Endothelial cell of umbilical vein (primary cell): ENCODE results near the gene TPPP2. TPM values are rescaled to one million over a fixed set of nuclear protein-coding genes. Genes with fewer than 3 reads are reported as not detected.

Experiments
- BruUV-seq: library from RNA; stranded (reverse); fragments of 400-500 nt; replicated peaks from 2 replicates; lab custom pipeline; 2021; lab: Mats Ljungman, UMichigan
- CTCF ChIA-PET: fragments of 300-600, 350-600 bp; sonication (Branson Sonifier 250); formaldehyde crosslinking; loops from one replicate; lab custom pipeline; 2021; ENCODE audit warnings: antibody characterized with exemption, inconsistent platforms; lab: Charles Lee
- POLR2A ChIA-PET: fragments of 300-600, 350-600 bp; sonication (Branson Sonifier 250); formaldehyde crosslinking; loops from one replicate; lab custom pipeline; 2021; ENCODE audit warnings: antibody characterized with exemption, inconsistent platforms; lab: Charles Lee
- DNase-seq: peaks from one replicate; pipeline ENCODE4 v3.0.0-alpha.2; 2011; ENCODE audit warnings: low read depth, low spot score
- FAIRE-seq: peaks from 2 replicates; lab custom pipeline; 2011; peaks lifted over from hg19 to GRCh38; lab: Jason Lieb, UNC
- H2AFZ ChIP-seq: 2 replicates; pipeline ENCODE4 v1.6.0; 2012; ENCODE audit warnings: low read depth, low read length, control low read depth, inconsistent platforms
- H3K27ac ChIP-seq: 2 replicates; pipeline ENCODE4 v1.5.1; 2011; ENCODE audit warnings: low read depth, mild to moderate bottlenecking, control low read depth, low read length, moderate library complexity; ENCODE audit not compliant: insufficient read depth
- H3K27me3 ChIP-seq, 2 experiments: 2 replicates each; pipeline versions ENCODE4 v1.6.0 to v1.6.1; 2011; ENCODE audit warnings: low read length in 2 of 2, mixed read lengths in 1 of 2; ENCODE audit not compliant: control insufficient read depth in 2 of 2, insufficient read depth in 2 of 2
- H3K36me3 ChIP-seq, 2 experiments: 2 replicates in 1 of 2; 3 replicates in 1 of 2; pipeline ENCODE4 v1.5.1; 2011; ENCODE audit warnings: low read length in 2 of 2, mild to moderate bottlenecking in 1 of 2, moderate library complexity in 1 of 2; ENCODE audit not compliant: control insufficient read depth in 2 of 2, insufficient read depth in 2 of 2; ENCODE audit errors: extremely low read depth in 1 of 2
- H3K4me1 ChIP-seq: 3 replicates; pipeline ENCODE4 v1.5.1; 2011; ENCODE audit warnings: mild to moderate bottlenecking, low read length; ENCODE audit not compliant: control insufficient read depth, insufficient read depth; ENCODE audit errors: extremely low read depth
- H3K4me2 ChIP-seq: 2 replicates; pipeline ENCODE4 v1.6.1; 2011; ENCODE audit warnings: low read length, control low read depth, mixed read lengths; ENCODE audit not compliant: insufficient read depth
- H3K4me3 ChIP-seq, 3 experiments: fragments of 200-600 bp in 1 of 3; sonication (generic), shearing (Covaris generic) in 1 of 3; replicated peaks in 1 of 3; 2 replicates each; pipeline ENCODE4 v1.5.1; 2011 to 2016; ENCODE audit warnings: control low read depth in 3 of 3, low read length in 3 of 3, mild to moderate bottlenecking in 2 of 3, inconsistent platforms in 1 of 3, low read depth in 1 of 3, moderate library complexity in 1 of 3; ENCODE audit not compliant: insufficient read depth in 1 of 3
- H3K79me2 ChIP-seq: 2 replicates; pipeline ENCODE4 v1.6.0; 2012; ENCODE audit warnings: low read length, inconsistent platforms; ENCODE audit not compliant: control insufficient read depth, insufficient read depth
- H3K9ac ChIP-seq: replicated peaks from 2 replicates; pipeline ENCODE3; 2011; ENCODE audit warnings: low read length, control low read depth; ENCODE audit not compliant: insufficient read depth; ENCODE audit errors: extremely low read depth
- H3K9me1 ChIP-seq: replicated peaks from 3 replicates; pipeline ENCODE4 v1.6.0; 2011; ENCODE audit warnings: mild to moderate bottlenecking, low read length; ENCODE audit not compliant: control insufficient read depth, insufficient read depth; ENCODE audit errors: extremely low read depth
- H3K9me3 ChIP-seq: replicated peaks from 2 replicates; pipeline ENCODE4 v1.5.1; 2012; ENCODE audit warnings: low read length, inconsistent platforms; ENCODE audit not compliant: control insufficient read depth, insufficient read depth
- H4K20me1 ChIP-seq: replicated peaks from 2 replicates; pipeline ENCODE3; 2011; ENCODE audit warnings: mild to moderate bottlenecking, low read length; ENCODE audit not compliant: control insufficient read depth, insufficient read depth; ENCODE audit errors: extremely low read depth
- CTCF ChIP-seq, 2 donors: IDR thresholded peaks; 1 replicate in 1 of 2; 2 replicates in 1 of 2; pipeline ENCODE4 v1.5.1; 2011; ENCODE audit warnings: low read length in 2 of 2, mild to moderate bottlenecking in 2 of 2, moderate library complexity in 2 of 2, control low read depth in 1 of 2, inconsistent platforms in 1 of 2, low read depth in 1 of 2; ENCODE audit not compliant: insufficient read depth in 1 of 2; ENCODE audit errors: extremely low read depth in 1 of 2
- EZH2 ChIP-seq: IDR thresholded peaks from 2 replicates; pipeline ENCODE4 v1.6.1; 2012; ENCODE audit warnings: borderline replicate concordance, low read depth, mild to moderate bottlenecking, moderate library complexity, low read length, inconsistent platforms; ENCODE audit not compliant: severe bottlenecking
- FOS ChIP-seq: IDR thresholded peaks from 2 replicates; pipeline ENCODE4 v1.6.1; 2011; ENCODE audit warnings: mild to moderate bottlenecking, low read length, moderate library complexity, borderline replicate concordance; ENCODE audit not compliant: insufficient read depth
- GATA2 ChIP-seq: IDR thresholded peaks from 2 replicates; pipeline ENCODE4 v1.7.0; 2011; ENCODE audit warnings: low read depth, mild to moderate bottlenecking, moderate library complexity, mixed read lengths, low read length; ENCODE audit not compliant: insufficient read length, insufficient read depth
- JUN ChIP-seq: IDR thresholded peaks from 2 replicates; pipeline ENCODE4 v1.6.1; 2011; ENCODE audit warnings: borderline replicate concordance, low read depth; ENCODE audit not compliant: insufficient read length, insufficient read depth
- MAX ChIP-seq: IDR thresholded peaks from 2 replicates; pipeline ENCODE4 v1.6.1; 2011; ENCODE audit not compliant: insufficient read depth, insufficient read length
- MYC ChIP-seq: IDR thresholded peaks from one replicate; pipeline ENCODE4 v1.6.1; 2011; ENCODE audit warnings: mild to moderate bottlenecking, low read depth, low read length
- POLR2A ChIP-seq: IDR thresholded peaks from 2 replicates; pipeline ENCODE4 v1.6.1; 2012; ENCODE audit warnings: low read depth, mild to moderate bottlenecking, control low read depth, low read length
- POLR2AphosphoS5 ChIP-seq: IDR thresholded peaks from 2 replicates; pipeline ENCODE4 v1.6.1; 2012; ENCODE audit warnings: low read depth, mild to moderate bottlenecking, control low read depth, low read length, moderate library complexity; ENCODE audit not compliant: insufficient read depth
- dilution Hi-C: fragments of 300-500 bp; cut with MboI; formaldehyde crosslinking; loops from one replicate; pipeline ENCODE4 v1.15.0; 2019; ENCODE audit warnings: low sequenced_read_pairs; ENCODE audit not compliant: extremely low pct_ligation_motif_present
- intact Hi-C: fragments of 100-400 bp; cut with micrococcal nuclease; formaldehyde crosslinking; loops from one replicate; pipeline ENCODE4 v1.10.0; 2022
- polyA plus RNA-seq, 4 experiments: library from polyadenylated mRNA; depleted of rRNA in 3 of 4; stranded (reverse) in 3 of 4; unstranded in 1 of 4; fragments of >200 nt; gene quantifications; 2 replicates each; pipeline versions ENCODE4 v1.2.1 to v1.2.3, GENCODE V29; 2011 to 2012; ENCODE audit warnings: missing spikeins in 1 of 4
- total RNA-seq: library from RNA; stranded (reverse); gene quantifications from 2 replicates; pipeline ENCODE4 v1.2.3, GENCODE V29; 2021

Gene TPPP2
- total and polyA plus RNA-seq, 2 donors (not counting 3 experiments of a cell fraction or from before 2014, with no cell fraction given), result not detected

- H3K79me2 ChIP-seq, result no peaks in the 10 kb centered on the region
- no peak overlapping the region for H3K27ac ChIP-seq
- H3K4me3 ChIP-seq, result no peak overlapping the region
- H3K9ac ChIP-seq, result no peak overlapping the region
- H3K27me3 ChIP-seq, result peaks cover 30 to 33% of the 10 kb centered on the region in 2 experiments
- FAIRE-seq (no peak), DNase-seq (no peak)
- no peaks in the 10 kb centered on the region for H3K4me1 ChIP-seq
- ChIA-PET CTCF (interaction anchor here (1.2 to 10.1 kb wide), 3 partner anchors 9 to 62 kb away, joined by 3 to 86 read pairs (median 4); no protein-coding TSS in a partner anchor), POLR2A (no interaction called here)
- H3K36me3 ChIP-seq, result no peaks in the 10 kb centered on the region
- intact Hi-C loops, result no loop called here
- no peaks in the 10 kb centered on the region for H4K20me1 ChIP-seq
- dilution Hi-C loops, result no loop called here
- TF ChIP-seq JUN, result no peak
- TF ChIP-seq POLR2A, result no peak
- TF ChIP-seq MAX, result no peak
- no peak for TF ChIP-seq CTCF (IDR thresholded peaks at IDR 0.05; ENCODE audit: extremely low read depth in 1 of 2, insufficient read depth in 1 of 2, low read depth in 1 of 2, low read length in 2 of 2)
- TF ChIP-seq EZH2, result no peak
- TF ChIP-seq FOS, result no peak
- TF ChIP-seq POLR2AphosphoS5, result no peak
- no peak for TF ChIP-seq MYC
- TF ChIP-seq GATA2, result no peak
- H2AFZ ChIP-seq, result no peak overlapping the region
- H3K4me2 ChIP-seq, result no peak overlapping the region
- H3K9me3 ChIP-seq, result no peaks in the 10 kb centered on the region
- H3K9me1 ChIP-seq, result no peaks in the 10 kb centered on the region
- no TSS peak for BruUV-seq
Observed at GRCh38 chr14:21030531-21030930, 514 bp downstream of the TPPP2 start.
